SU-DHL-6 (cell line): ENCODE data around the gene NOTCH3.

Experiments
- H2AFZ ChIP-seq: fragments of 200-600 bp; sonication (generic); 2 replicates; pipeline ENCODE4 v1.6.1; 2014; ENCODE audit warnings: low read depth, mild to moderate bottlenecking, moderate library complexity, mixed read lengths, antibody characterized with exemption, low read length; ENCODE audit not compliant: severe bottlenecking
- H3F3A ChIP-seq: fragments of 200-600 bp; shearing (Covaris generic); 2 replicates; pipeline ENCODE4 v1.6.0; 2016; ENCODE audit warnings: antibody characterized with exemption, mild to moderate bottlenecking; ENCODE audit not compliant: insufficient read depth
- H3K27ac ChIP-seq: fragments of 200-600 bp; sonication (generic); 2 replicates; pipeline ENCODE4 v1.5.1; 2016; ENCODE audit warnings: low read depth, mild to moderate bottlenecking, low read length, moderate library complexity, mixed read lengths
- H3K27me3 ChIP-seq: fragments of 200-600 bp; sonication (generic), shearing (Covaris generic); 2 replicates; pipeline ENCODE4 v1.6.0; 2014; ENCODE audit warnings: mild to moderate bottlenecking, low read length
- H3K36me3 ChIP-seq: fragments of 200-600 bp; sonication (generic); 2 replicates; pipeline ENCODE4 v1.6.1; 2014; ENCODE audit warnings: mild to moderate bottlenecking, low read length, mixed read lengths
- H3K4me2 ChIP-seq: fragments of 300-600, 200-600 bp; shearing (Covaris generic), sonication (generic); 2 replicates; pipeline ENCODE4 v1.6.0; 2014; ENCODE audit warnings: low read length, low read depth, mild to moderate bottlenecking; ENCODE audit not compliant: poor library complexity, severe bottlenecking
- H3K4me3 ChIP-seq: fragments of 200-600 bp; sonication (generic); 2 replicates; pipeline ENCODE4 v1.5.1; 2014; ENCODE audit warnings: antibody characterized with exemption, low read length, mild to moderate bottlenecking, mixed read lengths; ENCODE audit not compliant: insufficient read depth, poor library complexity, severe bottlenecking
- H3K79me2 ChIP-seq: fragments of 200-600 bp; sonication (generic); 2 replicates; pipeline ENCODE4 v1.6.1; 2014; ENCODE audit warnings: mild to moderate bottlenecking, low read length, moderate library complexity; ENCODE audit not compliant: insufficient read depth
- H3K9ac ChIP-seq: fragments of 200-600 bp; sonication (generic); 2 replicates; pipeline ENCODE4 v1.7.0; 2014; ENCODE audit warnings: mild to moderate bottlenecking, low read length
- H3K9me2 ChIP-seq: fragments of 200-600 bp; sonication (generic); replicated peaks from 2 replicates; pipeline ENCODE4 v1.6.1; 2014; ENCODE audit warnings: low read length; ENCODE audit not compliant: insufficient read depth
- H3K9me3 ChIP-seq: fragments of 200-600 bp; sonication (generic); 2 replicates; pipeline ENCODE4 v1.6.1; 2014; ENCODE audit warnings: low read length, mixed read lengths; ENCODE audit not compliant: insufficient read depth
- H4K20me1 ChIP-seq: fragments of 200-600 bp; sonication (generic); 2 replicates; pipeline ENCODE4 v1.6.1; 2014; ENCODE audit warnings: low read depth, mild to moderate bottlenecking, antibody characterized with exemption, low read length, moderate library complexity, mixed read lengths
- EZH2phosphoT487 ChIP-seq: fragments of 200-600 bp; sonication (generic), shearing (Covaris generic); conservative IDR thresholded peaks from 2 replicates; pipeline ENCODE4 v1.6.1; 2018; ENCODE audit warnings: mild to moderate bottlenecking, antibody characterized with exemption, low read length, moderate library complexity, mixed read lengths
- TF ChIP-seq, protein P1 (sequence below): fragments of 200-600 bp; sonication (generic); IDR thresholded peaks from one replicate; pipeline ENCODE4 v1.5.1; 2017; ENCODE audit warnings: antibody characterized with exemption, mild to moderate bottlenecking, low read length, moderate library complexity; ENCODE audit not compliant: insufficient read depth, poor library complexity, severe bottlenecking

The NOTCH3 gene

DNA sequence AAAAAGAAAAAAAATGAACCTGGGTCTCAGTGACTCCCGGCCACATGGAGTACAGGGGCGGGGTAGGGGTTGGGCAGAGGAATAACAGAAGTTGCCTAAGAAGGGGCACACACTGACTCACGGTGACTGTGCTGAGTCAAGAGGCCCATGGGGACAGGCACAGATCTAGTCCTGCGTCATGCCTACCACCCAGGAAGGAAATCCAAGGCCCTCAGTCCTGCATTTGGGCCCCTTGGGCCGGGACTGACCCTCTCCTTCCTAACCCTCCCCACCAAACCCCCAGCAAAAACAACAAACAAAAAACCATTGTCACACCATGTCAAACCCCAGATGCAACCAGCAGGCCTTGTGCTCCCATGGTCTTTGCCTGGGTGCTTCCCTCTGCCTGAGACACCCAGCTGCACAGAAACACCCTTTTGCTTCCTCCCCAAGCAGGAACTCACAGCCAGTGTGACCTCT lies 9.6 kb upstream of the NOTCH3 start:
- Histone ChIP-seq H3K9me3 (no peaks in the 10 kb centered on the region), H3K9me2 (no peaks in the 10 kb centered on the region), H3K27me3 (no peaks in the 10 kb centered on the region), H3K9ac (no peak overlapping the region), H3K4me3 (no peak overlapping the region), H2AFZ (no peak overlapping the region), H3K27ac (no peak overlapping the region), H3K4me2 (no peak overlapping the region), H3K36me3 (no peaks in the 10 kb centered on the region), H4K20me1 (no peaks in the 10 kb centered on the region), H3F3A (no peaks in the 10 kb centered on the region), H3K79me2 (no peaks in the 10 kb centered on the region)
- TF ChIP-seq EZH2phosphoT487: no peak
- TF ChIP-seq, protein P1, sequence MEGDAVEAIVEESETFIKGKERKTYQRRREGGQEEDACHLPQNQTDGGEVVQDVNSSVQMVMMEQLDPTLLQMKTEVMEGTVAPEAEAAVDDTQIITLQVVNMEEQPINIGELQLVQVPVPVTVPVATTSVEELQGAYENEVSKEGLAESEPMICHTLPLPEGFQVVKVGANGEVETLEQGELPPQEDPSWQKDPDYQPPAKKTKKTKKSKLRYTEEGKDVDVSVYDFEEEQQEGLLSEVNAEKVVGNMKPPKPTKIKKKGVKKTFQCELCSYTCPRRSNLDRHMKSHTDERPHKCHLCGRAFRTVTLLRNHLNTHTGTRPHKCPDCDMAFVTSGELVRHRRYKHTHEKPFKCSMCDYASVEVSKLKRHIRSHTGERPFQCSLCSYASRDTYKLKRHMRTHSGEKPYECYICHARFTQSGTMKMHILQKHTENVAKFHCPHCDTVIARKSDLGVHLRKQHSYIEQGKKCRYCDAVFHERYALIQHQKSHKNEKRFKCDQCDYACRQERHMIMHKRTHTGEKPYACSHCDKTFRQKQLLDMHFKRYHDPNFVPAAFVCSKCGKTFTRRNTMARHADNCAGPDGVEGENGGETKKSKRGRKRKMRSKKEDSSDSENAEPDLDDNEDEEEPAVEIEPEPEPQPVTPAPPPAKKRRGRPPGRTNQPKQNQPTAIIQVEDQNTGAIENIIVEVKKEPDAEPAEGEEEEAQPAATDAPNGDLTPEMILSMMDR: no peak

DNA sequence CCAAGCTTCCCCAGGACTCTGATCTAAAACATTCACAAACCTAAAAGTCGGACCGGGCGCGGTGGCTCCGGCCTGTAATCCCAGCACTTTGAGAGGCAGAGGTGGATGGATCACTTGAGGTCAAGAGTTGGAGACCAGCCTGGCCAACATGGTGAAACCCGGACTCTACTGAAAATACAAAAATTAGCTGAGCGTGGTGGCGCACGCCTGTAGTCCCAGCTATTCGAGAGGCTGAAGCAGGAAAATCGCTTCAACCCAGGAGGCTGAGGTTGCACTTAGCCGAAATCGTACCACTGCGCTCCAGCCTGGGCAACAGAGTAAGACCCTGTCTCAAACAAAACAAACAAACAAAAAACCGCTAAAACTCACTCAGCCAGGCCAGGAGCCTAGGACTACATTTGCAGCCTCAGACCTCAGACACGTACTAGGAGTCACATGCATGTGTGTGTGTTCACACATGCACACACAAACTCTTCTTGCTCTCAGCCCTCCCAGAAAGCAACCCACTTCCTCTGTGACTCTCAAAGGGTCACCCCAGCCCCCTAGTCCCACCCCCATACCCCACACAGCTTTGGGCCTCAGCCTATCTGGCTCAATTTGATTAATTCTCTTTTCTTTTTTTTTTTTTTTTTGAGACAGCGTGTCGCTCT lies 704 bp upstream of the NOTCH3 start:
- Histone ChIP-seq H3K4me3 (no peak overlapping the region), H2AFZ (no peak overlapping the region), H3K27ac (no peak overlapping the region), H3K79me2 (no peaks in the 10 kb centered on the region), H3K4me2 (no peak overlapping the region), H3K9me2 (no peaks in the 10 kb centered on the region), H3K9me3 (no peaks in the 10 kb centered on the region), H3K36me3 (no peaks in the 10 kb centered on the region), H3K27me3 (no peaks in the 10 kb centered on the region), H3K9ac (no peak overlapping the region), H3F3A (no peaks in the 10 kb centered on the region), H4K20me1 (no peaks in the 10 kb centered on the region)
- no peak for TF ChIP-seq EZH2phosphoT487
- TF ChIP-seq, protein P1: no peak

DNA sequence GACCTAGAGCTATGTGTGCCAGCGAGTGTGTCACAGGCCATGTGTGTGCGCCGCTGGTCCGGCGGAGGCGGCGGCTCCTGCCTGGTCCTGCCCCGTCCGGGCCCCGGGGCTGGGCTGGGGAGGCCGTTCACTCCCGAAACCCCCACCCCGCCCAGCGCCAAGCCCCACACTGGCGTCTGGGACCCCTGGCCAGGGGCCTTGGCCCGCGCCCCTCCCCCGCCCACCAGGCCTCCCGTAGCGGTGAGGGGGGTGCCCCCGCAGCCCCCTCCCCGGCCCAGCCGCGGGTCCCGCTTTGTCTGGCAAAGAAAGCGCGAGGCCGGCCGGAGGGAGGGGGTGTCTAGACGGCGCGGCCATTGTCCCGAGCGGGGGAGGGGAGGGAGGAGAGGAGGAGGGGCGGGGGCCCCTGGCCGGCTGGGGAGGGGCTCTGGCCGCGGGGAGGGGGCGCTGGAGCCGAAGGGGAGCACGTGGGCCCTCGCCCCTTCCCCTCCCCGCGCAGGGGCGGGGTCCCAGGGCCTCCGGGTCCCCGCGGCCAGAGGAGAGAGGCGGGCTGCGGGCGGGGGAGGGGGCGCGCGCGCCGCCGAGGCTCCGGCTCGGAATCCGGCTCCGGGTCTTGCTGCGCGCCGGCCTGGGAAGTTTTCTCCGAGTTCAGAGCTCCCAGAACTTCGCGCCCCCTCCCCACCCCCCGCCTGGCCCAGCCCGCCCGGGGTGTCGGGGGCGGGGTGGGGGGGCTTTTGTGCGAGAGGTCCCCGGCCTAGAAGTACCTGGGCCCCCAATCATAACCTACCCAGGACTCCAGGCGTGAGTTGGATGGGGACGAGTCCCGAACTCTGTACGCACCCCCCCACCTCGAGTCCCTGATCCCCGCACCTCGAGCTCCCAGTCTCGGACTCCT lies 888 bp downstream of the NOTCH3 start:
- Histone ChIP-seq H3K9ac (no peak overlapping the region), H3K4me3 (no peak overlapping the region), H3K36me3 (no peaks in the 10 kb centered on the region), H3K79me2 (no peaks in the 10 kb centered on the region), H3K4me2 (no peak overlapping the region), H3K9me3 (no peaks in the 10 kb centered on the region), H3K9me2 (no peaks in the 10 kb centered on the region), H3K27me3 (no peaks in the 10 kb centered on the region), H3F3A (no peaks in the 10 kb centered on the region), H2AFZ (no peak overlapping the region), H4K20me1 (no peaks in the 10 kb centered on the region), H3K27ac (no peak overlapping the region)
- TF ChIP-seq, protein P1: no peak
- TF ChIP-seq EZH2phosphoT487: no peak
